H1 (cell line): ENCODE results near the gene FAM168B. TPM values are rescaled to one million over a fixed set of nuclear protein-coding genes. Genes with fewer than 3 reads are reported as not detected.

Experiments used
- ASH2L ChIP-seq: fragments of 200-600, 300-600 bp; sonication (generic); IDR thresholded peaks from one replicate; pipeline ENCODE4 v1.7.1; 2017; ENCODE audit warnings: low read length
- CBX8 ChIP-seq: fragments of 300-800, 300-1000 bp; sonication (generic); IDR thresholded peaks from 2 replicates; pipeline ENCODE4 v1.7.1; 2016; ENCODE audit warnings: low read depth, low read length, borderline replicate concordance
- E2F6 ChIP-seq: IDR thresholded peaks from 2 replicates; pipeline ENCODE4 v1.6.1; 2012; ENCODE audit warnings: inconsistent platforms
- EZH2 ChIP-seq: fragments of 200-600 bp; sonication (generic); IDR thresholded peaks from 2 replicates; pipeline ENCODE4 v1.7.1; 2012; ENCODE audit warnings: low read depth, mild to moderate bottlenecking, moderate library complexity, low read length, inconsistent platforms; ENCODE audit not compliant: severe bottlenecking
- NRF1 ChIP-seq: IDR thresholded peaks from 2 replicates; pipeline ENCODE4 v1.6.1; 2011; ENCODE audit warnings: mild to moderate bottlenecking, low read depth, low read length, improper control_type of control experiment
- RFX5 ChIP-seq: IDR thresholded peaks from 2 replicates; pipeline ENCODE4 v1.6.1; 2011; ENCODE audit warnings: low read depth, low read length, improper control_type of control experiment, borderline replicate concordance
- polyA plus RNA-seq, 7 experiments: library from polyadenylated mRNA; depleted of rRNA in 3 of 7; stranded (reverse) in 5 of 7; unstranded in 2 of 7; fragments of >200 nt in 5 of 7; fragments of 200-250 nt in 2 of 7; gene quantifications; 1 replicate in 5 of 7; 2 replicates in 1 of 7; 4 replicates in 1 of 7; pipeline versions ENCODE4 v1.2.1 to v1.2.3, GENCODE V29; 2011 to 2013; ENCODE audit warnings: missing spikeins in 2 of 7, mixed read lengths in 2 of 7
- total RNA-seq: library from RNA; stranded (reverse); fragmentation: NEBNext Ultra II Directional; extraction: Animal tissue kit (Norgen Biotek cat#: 25700); gene quantifications from 2 replicates; pipeline ENCODE4 v1.2.1, GENCODE V29; 2021
- TF ChIP-seq, protein P1 (sequence below): IDR thresholded peaks from 2 replicates; pipeline ENCODE4 v1.6.1; 2012; ENCODE audit warnings: inconsistent platforms

Gene FAM168B
- total and polyA plus RNA-seq, 2 of the 8 experiments (the other 6 are each of a cell fraction or from before 2014, with no cell fraction given), result 61.9 to 123 TPM

DNA sequence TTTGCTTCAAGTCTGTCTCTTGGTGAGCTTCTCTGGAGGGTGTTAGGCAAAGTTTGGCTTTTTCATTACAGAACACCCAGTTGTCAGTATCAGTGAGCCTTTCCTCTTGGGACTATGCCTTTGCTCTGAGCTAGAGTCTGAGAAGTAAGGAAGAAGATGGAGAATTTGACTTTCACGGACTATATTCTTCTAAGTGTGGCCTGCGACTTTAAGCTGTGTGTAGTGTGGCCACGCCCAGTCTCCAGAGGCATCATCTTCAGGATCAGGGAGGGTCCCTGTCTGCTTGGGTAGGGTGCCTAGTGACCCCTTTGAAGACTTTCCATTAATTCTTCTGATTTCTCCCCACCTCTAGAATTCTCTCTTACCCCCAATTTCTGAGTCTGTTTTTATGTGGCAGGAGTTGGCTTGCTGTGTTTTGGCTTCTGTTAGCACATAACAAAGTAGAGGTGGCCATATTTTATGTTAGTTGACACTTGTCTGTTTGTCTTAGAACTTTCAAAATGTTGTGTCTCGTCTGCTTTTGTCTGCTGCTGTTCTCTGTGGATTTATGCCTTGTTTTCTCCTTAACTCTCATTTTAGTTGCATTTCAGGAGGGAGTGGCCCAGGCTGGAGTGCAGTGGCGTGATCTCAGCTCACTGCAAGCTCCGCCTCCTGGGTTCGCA, 20.4 kb upstream of the FAM168B start (continued):
- TF ChIP-seq ASH2L (no peak), EZH2 (no peak), CBX8 (no peak), RFX5 (no peak), NRF1 (no peak), E2F6 (no peak)
- TF ChIP-seq, protein P1, sequence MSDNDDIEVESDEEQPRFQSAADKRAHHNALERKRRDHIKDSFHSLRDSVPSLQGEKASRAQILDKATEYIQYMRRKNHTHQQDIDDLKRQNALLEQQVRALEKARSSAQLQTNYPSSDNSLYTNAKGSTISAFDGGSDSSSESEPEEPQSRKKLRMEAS, result no peak
